IMR-90 (cell line): Measurements from ENCODE around the gene DIP2B. TPM values are rescaled to one million over a fixed set of nuclear protein-coding genes. Genes with fewer than 3 reads are reported as not detected.

Source experiments
- ATAC-seq: fragments of 200-7000 bp; cut with Tn5 transposase; 2 replicates; pipeline ENCODE4 v1.9.1; 2020; ENCODE audit warnings: low read depth, mild to moderate bottlenecking, moderate library complexity
- BruUV-seq: library from RNA; stranded (reverse); fragments of 400-500 nt; replicated peaks from 2 replicates; lab custom pipeline; 2021; lab: Mats Ljungman, UMichigan
- CTCF ChIA-PET: fragments of 300-600 bp; formaldehyde crosslinking; extraction: SDS; loops from one replicate; lab custom pipeline; 2021; ENCODE audit warnings: antibody characterized with exemption; lab: Yijun Ruan, JAX
- POLR2A ChIA-PET: fragments of 300-600 bp; sonication (Branson Sonifier 250); formaldehyde crosslinking; loops from one replicate; lab custom pipeline; 2022; ENCODE audit warnings: antibody characterized with exemption; ENCODE audit not compliant: unreplicated experiment; lab: Charles Lee
- DNase-seq: peaks from one replicate; pipeline ENCODE4 v3.0.0; 2013
- H2AFZ ChIP-seq: replicated peaks from 2 replicates; pipeline ENCODE3; 2013; ENCODE audit warnings: low read length, mild to moderate bottlenecking; ENCODE audit not compliant: poor library complexity
- H2AK5ac ChIP-seq: 2 replicates; pipeline ENCODE4 v1.6.1; 2013; ENCODE audit warnings: low read depth, low read length, inconsistent platforms
- H2AK9ac ChIP-seq: replicated peaks from 2 replicates; pipeline ENCODE3; 2013; ENCODE audit warnings: mild to moderate bottlenecking, low read depth, low read length, moderate library complexity; ENCODE audit not compliant: poor library complexity
- H2BK120ac ChIP-seq: 2 replicates; pipeline ENCODE4 v1.6.1; 2013; ENCODE audit warnings: low read depth, low read length, inconsistent platforms
- H2BK15ac ChIP-seq: 3 replicates; pipeline ENCODE4 v1.6.1; 2013; ENCODE audit warnings: low read depth, low read length, inconsistent platforms
- H2BK20ac ChIP-seq: 2 replicates; pipeline ENCODE4 v1.6.1; 2013; ENCODE audit warnings: low read depth, mild to moderate bottlenecking, inconsistent platforms, low read length, moderate library complexity
- H2BK5ac ChIP-seq: 2 replicates; pipeline ENCODE4 v1.6.1; 2013; ENCODE audit warnings: mild to moderate bottlenecking, low read depth, low read length, inconsistent platforms; ENCODE audit not compliant: poor library complexity, severe bottlenecking
- H3K14ac ChIP-seq: replicated peaks from 2 replicates; pipeline ENCODE4 v1.6.1; 2013; ENCODE audit warnings: low read depth, low read length, inconsistent platforms
- H3K18ac ChIP-seq: 2 replicates; pipeline ENCODE4 v1.6.1; 2013; ENCODE audit warnings: low read depth, low read length, control low read depth
- H3K23ac ChIP-seq: 2 replicates; pipeline ENCODE4 v1.6.1; 2013; ENCODE audit warnings: low read depth, low read length, inconsistent platforms
- H3K27ac ChIP-seq: 2 replicates; pipeline ENCODE4 v1.5.1; 2013; ENCODE audit warnings: mild to moderate bottlenecking, control low read depth, low read length; ENCODE audit not compliant: insufficient read depth
- H3K27me3 ChIP-seq: 2 replicates; pipeline ENCODE4 v1.6.1; 2013; ENCODE audit warnings: low read length; ENCODE audit not compliant: control insufficient read depth, insufficient read depth
- H3K36me3 ChIP-seq: 2 replicates; pipeline ENCODE4 v1.6.1; 2013; ENCODE audit warnings: low read length, mixed read lengths; ENCODE audit not compliant: control insufficient read depth, insufficient read depth
- H3K4ac ChIP-seq: 2 replicates; pipeline ENCODE4 v1.6.1; 2013; ENCODE audit warnings: low read depth, low read length, inconsistent platforms
- H3K4me1 ChIP-seq: 2 replicates; pipeline ENCODE4 v1.6.1; 2013; ENCODE audit warnings: low read length, mixed read lengths; ENCODE audit not compliant: control insufficient read depth, insufficient read depth
- H3K4me2 ChIP-seq: 2 replicates; pipeline ENCODE4 v1.6.1; 2013; ENCODE audit warnings: low read depth, mild to moderate bottlenecking, control low read depth, low read length, moderate library complexity
- H3K4me3 ChIP-seq: 2 replicates; pipeline ENCODE4 v1.5.1; 2013; ENCODE audit warnings: low read depth, mild to moderate bottlenecking, control low read depth, low read length, moderate library complexity; ENCODE audit not compliant: insufficient read depth
- H3K56ac ChIP-seq: 2 replicates; pipeline ENCODE4 v1.6.1; 2013; ENCODE audit warnings: low read length, inconsistent platforms; ENCODE audit not compliant: insufficient read depth; ENCODE audit errors: extremely low read depth
- H3K79me1 ChIP-seq, 2 experiments: 2 replicates each; pipeline ENCODE4 v1.6.1; 2013; ENCODE audit warnings: low read length in 2 of 2, inconsistent platforms in 1 of 2, low read depth in 1 of 2
- H3K9ac ChIP-seq: 2 replicates; pipeline ENCODE4 v1.6.1; 2013; ENCODE audit warnings: low read depth, low read length, control low read depth
- H3K9me1 ChIP-seq: 2 replicates; pipeline ENCODE4 v1.6.1; 2013; ENCODE audit warnings: low read length, inconsistent platforms; ENCODE audit not compliant: insufficient read depth
- H3K9me3 ChIP-seq: 2 replicates; pipeline ENCODE4 v1.6.1; 2013; ENCODE audit warnings: low read length; ENCODE audit not compliant: control insufficient read depth, insufficient read depth
- H4K20me1 ChIP-seq: 2 replicates; pipeline ENCODE4 v1.6.1; 2013; ENCODE audit warnings: low read length, inconsistent platforms; ENCODE audit not compliant: insufficient read depth
- H4K5ac ChIP-seq: 2 replicates; pipeline ENCODE4 v1.6.1; 2013; ENCODE audit warnings: mild to moderate bottlenecking, low read depth, low read length, control low read depth
- H4K8ac ChIP-seq, 2 experiments: 2 replicates each; pipeline ENCODE4 v1.6.1; 2013; ENCODE audit warnings: low read depth in 2 of 2, low read length in 2 of 2, control low read depth in 1 of 2, inconsistent platforms in 1 of 2
- H4K91ac ChIP-seq: 2 replicates; pipeline ENCODE4 v1.6.1; 2013; ENCODE audit warnings: low read depth, low read length, inconsistent platforms; ENCODE audit not compliant: insufficient read depth
- BHLHE40 ChIP-seq: fragments of 150-350 bp; IDR thresholded peaks from 2 replicates; pipeline ENCODE4 v1.6.1; 2016; ENCODE audit warnings: mild to moderate bottlenecking, low read depth, low read length
- MAFK ChIP-seq: IDR thresholded peaks from 2 replicates; pipeline ENCODE4 v1.6.1; 2012; ENCODE audit warnings: low read depth, low read length, improper control_type of control experiment
- MXI1 ChIP-seq: IDR thresholded peaks from 2 replicates; pipeline ENCODE4 v1.6.1; 2012; ENCODE audit warnings: low read depth, mild to moderate bottlenecking, low read length, moderate library complexity, borderline replicate concordance
- RAD21 ChIP-seq: IDR thresholded peaks from 2 replicates; pipeline ENCODE4 v1.6.1; 2012; ENCODE audit warnings: low read length, improper control_type of control experiment
- WGBS, 2 experiments: methylation state at CpG; one replicate each; pipeline versions ENCODE4 v1.1.5 to v1.1.7; 2013; ENCODE audit warnings: missing lambda C conversion rate in 2 of 2; ENCODE audit not compliant: insufficient read length in 1 of 2; ENCODE audit errors: extremely low coverage in 2 of 2; 5-methylcytosine and 5-hydroxymethylcytosine counted together
- dilution Hi-C: fragments of 300-500 bp; cut with HindIII; formaldehyde crosslinking; loops from one replicate; pipeline ENCODE4 v1.14.3; 2018; ENCODE audit warnings: low sequenced_read_pairs; ENCODE audit not compliant: unreplicated experiment
- in situ Hi-C: fragments of 300-500 bp; cut with MboI; formaldehyde crosslinking; loops from 3 replicates; pipeline ENCODE4 v1.14.3; 2019; ENCODE audit warnings: low sequenced_read_pairs, inconsistent platforms, mixed read lengths
- intact Hi-C: fragments of 100-400 bp; cut with micrococcal nuclease; formaldehyde crosslinking; loops from 2 replicates; pipeline ENCODE4 v1.10.0; 2022
- polyA plus RNA-seq, 3 experiments: library from polyadenylated mRNA; depleted of rRNA; stranded (reverse); fragments of >200 nt; gene quantifications; 2 replicates each; pipeline ENCODE4 v1.2.3, GENCODE V29; 2012; ENCODE audit warnings: low replicate concordance in 1 of 3
- total RNA-seq: library from RNA; depleted of rRNA; stranded (reverse); fragments of >200 nt; gene quantifications from 2 replicates; pipeline ENCODE4 v1.2.3, GENCODE V29; 2012

DIP2B gene
- total and polyA plus RNA-seq, 2 of the 4 experiments (the other 2 are of a cell fraction), result 7.7 to 12.9 TPM

GRCh38 chr12:50600364-50600763 is 95.6 kb downstream of the DIP2B start:
- H2BK5ac ChIP-seq, result no peak overlapping the region
- H4K5ac ChIP-seq, result no peak overlapping the region
- no peak overlapping the region for H4K91ac ChIP-seq
- POLR2A ChIA-PET, result no interaction called here
- no peak for TF ChIP-seq BHLHE40
- no peak for TF ChIP-seq MAFK
- TF ChIP-seq MXI1, result no peak
- TF ChIP-seq RAD21, result no peak
- no peak overlapping the region for H2AK9ac ChIP-seq
- H3K4ac ChIP-seq, result no peak overlapping the region
- no CpG with 5 or more reads among the region's 1 CpG for WGBS, 2 experiments
- no TSS peak for BruUV-seq
- H3K27ac ChIP-seq, result no peak overlapping the region
- no peak overlapping the region for H2AK5ac ChIP-seq
- no peak overlapping the region for H3K23ac ChIP-seq
- DNase-seq, result no peak
- H2BK20ac ChIP-seq, result no peak overlapping the region
- no peak overlapping the region for H3K4me3 ChIP-seq
- H3K9me1 ChIP-seq, result peaks cover under 1% of the 10 kb centered on the region; the same call in 1 of the 2 replicates
- CTCF ChIA-PET, result no interaction called here
- intact Hi-C loops, result no loop called here
- in situ Hi-C loops, result no loop called here
- H4K20me1 ChIP-seq, result no peaks in the 10 kb centered on the region
- H3K4me2 ChIP-seq, result no peak overlapping the region
- no peak overlapping the region for H3K56ac ChIP-seq
- dilution Hi-C loops, result no loop called here
- H3K9ac ChIP-seq, result no peak overlapping the region
- no peak overlapping the region for H3K14ac ChIP-seq
- H3K9me3 ChIP-seq, result no peaks in the 10 kb centered on the region
- H4K8ac ChIP-seq, result no peak overlapping the region
- no peak overlapping the region for H2AFZ ChIP-seq
- no peak overlapping the region for H3K18ac ChIP-seq
- no peaks in the 10 kb centered on the region for H3K36me3 ChIP-seq
- no peak overlapping the region for H2BK15ac ChIP-seq
- H3K27me3 ChIP-seq, result no peaks in the 10 kb centered on the region
- no peak overlapping the region for H2BK120ac ChIP-seq
- peaks cover 34 to 55% of the 10 kb centered on the region in 2 experiments for H3K79me1 ChIP-seq
- ATAC-seq, result no peak
- H3K4me1 ChIP-seq, result peaks cover 3% of the 10 kb centered on the region; the same call in 1 of the 2 replicates
